ENCODE measurements around the gene SLC46A3.

The SLC46A3 gene

GRCh38 chr13:28718196-28718542 lies 601 bp downstream of the SLC46A3 start (continued):
- TF ChIP-seq GLI4 (tag by site-specific recombination; IDR thresholded peaks at IDR 0.05) (no peak), ZNF692 (tag by site-specific recombination; IDR thresholded peaks at IDR 0.05) (no peak), ZNF133 (tag by site-specific recombination; IDR thresholded peaks at IDR 0.05) (no peak), ZNF362 (tag by site-specific recombination; IDR thresholded peaks at IDR 0.05) (no peak), YY1 (tag by site-specific recombination; IDR thresholded peaks at IDR 0.05) (no peak)

GRCh38 chr13:28717170-28717569 lies 1.6 kb downstream of the SLC46A3 start:
- no peaks in the 10 kb centered on the region for H3K36me3 ChIP-seq (ENCODE audit: control insufficient read depth in 2 of 2, insufficient read depth in 1 of 2, low read length in 2 of 2)
- TF ChIP-seq ZNF488 (tag by site-specific recombination; IDR thresholded peaks at IDR 0.05) (no peak), ZNF248 (tag by site-specific recombination; IDR thresholded peaks at IDR 0.05) (no peak), ZNF311 (tag by site-specific recombination; IDR thresholded peaks at IDR 0.05; ENCODE audit: borderline replicate concordance) (no peak), PRDM10 (tag by site-specific recombination; IDR thresholded peaks at IDR 0.05) (peak; percentile 64), MEIS1 (CRISPR knock-in tag; IDR thresholded peaks at IDR 0.05; ENCODE audit: borderline replicate concordance) (no peak), ZSCAN30 (tag by site-specific recombination; IDR thresholded peaks at IDR 0.05) (no peak)
- H3K27ac ChIP-seq (ENCODE audit: extremely low read depth, low read depth, low read length) = peak overlapping the region; percentile 2; the same call in 1 of the 2 replicates
- ChIA-PET CTCF (interaction anchor here (0.7 kb wide), 2 partner anchors 31 to 37 kb away, joined by 3 to 5 read pairs; no protein-coding TSS in a partner anchor), POLR2A (interaction anchor here (0.7 to 1.2 kb wide), 3 partner anchors 21 to 1097 kb away, joined by 3 to 7 read pairs (median 5); partner anchors contain the start of genes LNX2 and POMP)
- no peaks in the 10 kb centered on the region for H3K9me3 ChIP-seq (ENCODE audit: control insufficient read depth, insufficient read depth, low read depth, low read length)
- no peaks in the 10 kb centered on the region; the same call in 1 of the 2 replicates for H3K4me1 ChIP-seq (ENCODE audit: control insufficient read depth, insufficient read depth, low read length)
- H3K4me3 ChIP-seq (ENCODE audit: low read depth, low read length) = no peak overlapping the region

- Histone ChIP-seq H3K9me3 (ENCODE audit: control insufficient read depth, insufficient read depth, low read depth, low read length) (no peaks in the 10 kb centered on the region), H3K4me3 (ENCODE audit: low read depth, low read length) (no peak overlapping the region), H3K4me1 (ENCODE audit: control insufficient read depth, insufficient read depth, low read length) (no peaks in the 10 kb centered on the region; the same call in 1 of the 2 replicates), H3K36me3 (ENCODE audit: control insufficient read depth in 2 of 2, insufficient read depth in 1 of 2, low read length in 2 of 2) (no peaks in the 10 kb centered on the region), H3K27ac (ENCODE audit: extremely low read depth, low read depth, low read length) (no peak overlapping the region)
- CTCF ChIA-PET = interaction anchor here (0.7 kb wide), 2 partner anchors 36 to 1109 kb away, joined by 3 read pairs; no protein-coding TSS in a partner anchor
- POLR2A ChIA-PET = interaction anchor here (1.2 kb wide), 1 partner anchor 57 kb away, joined by 7 read pairs; the partner anchor contains the start of gene POMP
- TF ChIP-seq ZSCAN30 (tag by site-specific recombination; IDR thresholded peaks at IDR 0.05) (no peak), BCL11A (tag by site-specific recombination; IDR thresholded peaks at IDR 0.05; ENCODE audit: low read depth) (no peak), PRDM6 (tag by site-specific recombination; IDR thresholded peaks at IDR 0.05) (peak; percentile 28; the same call in 1 of the 2 replicates), CTCF (tag by site-specific recombination; IDR thresholded peaks at IDR 0.05) (no peak), ZNF664 (tag by site-specific recombination; IDR thresholded peaks at IDR 0.05) (no peak), ZNF837 (tag by site-specific recombination; IDR thresholded peaks at IDR 0.05) (no peak), ZSCAN5A (tag by site-specific recombination; IDR thresholded peaks at IDR 0.05) (no peak), ZNF585B (tag by site-specific recombination; IDR thresholded peaks at IDR 0.05) (no peak), ZEB2 (tag by site-specific recombination; IDR thresholded peaks at IDR 0.05) (no peak), ZNF558 (tag by site-specific recombination; IDR thresholded peaks at IDR 0.05) (no peak), HOXD13 (CRISPR knock-in tag; IDR thresholded peaks at IDR 0.05; ENCODE audit: borderline replicate concordance) (no peak)
Measured at GRCh38 chr13:28716511-28716910, 2.3 kb downstream of the SLC46A3 start.
